B cell (primary cell): Measurements from ENCODE around the gene MTG2.

Experiments
- CTCF ChIP-seq: fragments of 200-600 bp; IDR thresholded peaks from one replicate; pipeline ENCODE4 v1.8.0; 2022; ENCODE audit warnings: antibody characterized with exemption, mild to moderate bottlenecking
- EZH2 ChIP-seq: IDR thresholded peaks from 2 replicates; pipeline ENCODE4 v1.6.1; 2012; ENCODE audit warnings: borderline replicate concordance, low read depth, mild to moderate bottlenecking, moderate library complexity, low read length; ENCODE audit not compliant: insufficient read depth, poor library complexity, severe bottlenecking

GRCh38 chr20:62244644-62245108 lies 61.8 kb downstream of the MTG2 start:
- TF ChIP-seq EZH2 (no peak), CTCF (no peak)
